HG02623 (cell line): ENCODE data around the gene TRMT61B.
A peak's percentile ranks its signal among the peaks of the same experiment; 100 is the strongest.

Source experiments
- ATAC-seq: cut with Tn5 transposase; IDR thresholded peaks from one replicate; pipeline ENCODE4 v1.9.1; 2021; ENCODE audit warnings: moderate library complexity; ENCODE audit not compliant: unreplicated experiment

The TRMT61B gene

DNA sequence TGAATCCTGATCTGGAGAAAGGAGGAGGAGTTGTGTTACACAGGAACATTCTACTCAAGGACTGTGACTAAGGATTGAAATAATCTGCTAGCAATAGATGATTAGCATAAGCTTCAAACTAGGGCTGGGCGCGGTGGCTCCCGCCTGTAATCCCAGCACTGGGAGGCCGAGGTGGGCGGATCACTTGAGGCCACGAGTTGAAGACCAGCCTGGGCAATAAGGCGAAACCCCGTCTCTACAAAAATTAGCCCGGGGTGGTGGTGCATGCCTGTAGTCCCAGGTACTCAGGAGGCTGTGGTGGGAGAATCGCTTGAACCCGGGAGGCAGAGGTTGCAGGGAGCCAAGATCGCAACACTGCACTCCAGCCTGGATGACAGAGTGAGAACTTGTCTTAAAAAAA, 1.5 kb downstream of the TRMT61B start:
- ATAC-seq: no peak

DNA sequence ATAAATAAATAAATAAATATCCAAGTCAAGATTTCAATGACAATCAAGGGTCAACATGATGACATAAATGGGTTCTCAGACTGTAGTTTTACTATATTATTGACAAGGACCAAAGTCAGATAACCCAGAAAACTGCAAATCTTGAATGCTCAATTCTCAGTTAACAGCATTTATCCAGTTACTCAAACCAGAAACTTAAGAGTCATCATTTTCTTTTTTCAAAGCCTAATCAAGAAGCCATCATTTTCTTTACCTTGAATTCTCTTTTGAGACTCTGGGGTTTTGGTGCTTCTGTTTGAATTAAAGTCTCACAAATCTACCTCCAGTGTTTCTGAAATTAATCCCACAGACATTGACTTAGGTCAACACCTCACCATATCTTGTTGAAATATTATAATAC, 14.1 kb downstream of the TRMT61B start:
- no peak for ATAC-seq

DNA sequence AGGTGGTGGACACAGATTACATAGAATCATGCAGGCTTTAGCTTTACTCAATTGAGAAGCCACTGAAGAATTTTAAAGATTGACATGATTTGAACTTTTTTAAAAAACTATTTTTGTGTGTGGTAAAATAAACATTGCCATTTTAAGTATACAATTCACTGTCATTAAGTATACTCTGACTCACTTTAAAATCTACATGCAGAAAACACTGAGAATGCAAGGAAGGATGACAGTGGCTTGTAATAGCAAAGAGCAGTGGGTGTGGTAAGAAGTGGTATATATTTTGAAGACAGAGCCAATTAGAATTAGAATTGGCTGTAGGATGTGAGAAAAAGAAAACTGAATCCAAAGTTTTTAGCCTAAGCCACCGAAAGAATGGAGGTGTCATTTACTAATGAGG, 14.9 kb downstream of the TRMT61B start:
- no peak for ATAC-seq

- no peak for ATAC-seq
Measured at GRCh38 chr2:28842042-28842441, 28.1 kb downstream of the TRMT61B start.

DNA sequence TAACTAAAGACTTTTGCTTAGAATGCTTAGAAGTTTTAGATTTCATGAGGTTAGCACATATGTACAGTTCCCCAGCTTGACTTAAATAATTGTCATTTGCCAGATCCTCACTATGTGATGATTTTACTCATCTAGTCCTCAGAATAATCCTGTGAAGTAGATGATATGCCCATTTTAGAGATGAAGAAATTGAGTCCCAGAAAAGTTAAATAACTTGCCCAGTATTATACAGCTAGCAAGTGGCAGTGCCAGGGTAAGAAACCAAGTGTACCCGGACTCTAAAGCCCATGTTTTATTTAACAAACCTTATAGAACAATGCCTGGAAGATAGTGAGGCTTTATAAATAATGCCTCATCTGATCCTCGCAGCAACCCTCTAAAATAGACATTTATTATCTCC, 31.1 kb downstream of the TRMT61B start:
- ATAC-seq: no peak

- ATAC-seq: no peak
Measured at GRCh38 chr2:28835781-28836180, 34.3 kb downstream of the TRMT61B start.

DNA sequence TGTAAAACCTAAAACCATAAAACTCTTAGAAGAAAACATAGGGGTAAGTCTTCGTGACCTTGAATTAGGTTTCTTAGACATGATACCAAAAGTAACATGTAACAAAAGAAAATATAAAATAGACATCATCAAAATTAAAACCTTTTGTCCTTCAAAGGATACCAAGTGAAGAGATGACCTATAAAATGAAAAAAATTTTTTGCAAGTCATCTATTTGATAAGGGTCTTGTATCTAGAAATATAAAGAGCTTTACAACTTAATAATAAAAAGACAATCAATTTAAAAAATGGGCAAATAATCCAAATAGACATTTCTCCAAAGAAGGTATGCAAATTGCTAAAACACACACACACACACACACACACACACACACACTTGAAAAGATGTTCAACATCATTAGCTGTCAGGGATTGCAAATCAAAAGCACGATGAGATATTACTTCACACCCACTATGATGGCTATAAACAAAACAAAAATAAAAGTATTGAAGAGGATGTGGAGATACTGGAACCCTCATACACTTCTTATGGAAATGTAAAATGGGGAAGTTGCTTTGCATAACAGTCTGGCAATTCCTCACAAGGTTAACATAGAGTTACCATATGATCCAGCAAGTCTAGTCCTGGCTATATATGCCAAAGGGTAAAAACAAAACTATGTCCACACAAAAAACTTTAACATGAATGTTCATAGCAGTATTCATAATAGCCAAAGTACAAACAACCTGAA, 36.2 kb downstream of the TRMT61B start:
- ATAC-seq: no peak

GRCh38 chr2:28828382-28828781, 41.7 kb downstream of the TRMT61B start:
- no peak for ATAC-seq

GRCh38 chr2:28824870-28825269, 45.2 kb downstream of the TRMT61B start:
- no peak for ATAC-seq

GRCh38 chr2:28824207-28824606, 45.9 kb downstream of the TRMT61B start:
- no peak for ATAC-seq

GRCh38 chr2:28822036-28822435, 48.1 kb downstream of the TRMT61B start:
- no peak for ATAC-seq

DNA sequence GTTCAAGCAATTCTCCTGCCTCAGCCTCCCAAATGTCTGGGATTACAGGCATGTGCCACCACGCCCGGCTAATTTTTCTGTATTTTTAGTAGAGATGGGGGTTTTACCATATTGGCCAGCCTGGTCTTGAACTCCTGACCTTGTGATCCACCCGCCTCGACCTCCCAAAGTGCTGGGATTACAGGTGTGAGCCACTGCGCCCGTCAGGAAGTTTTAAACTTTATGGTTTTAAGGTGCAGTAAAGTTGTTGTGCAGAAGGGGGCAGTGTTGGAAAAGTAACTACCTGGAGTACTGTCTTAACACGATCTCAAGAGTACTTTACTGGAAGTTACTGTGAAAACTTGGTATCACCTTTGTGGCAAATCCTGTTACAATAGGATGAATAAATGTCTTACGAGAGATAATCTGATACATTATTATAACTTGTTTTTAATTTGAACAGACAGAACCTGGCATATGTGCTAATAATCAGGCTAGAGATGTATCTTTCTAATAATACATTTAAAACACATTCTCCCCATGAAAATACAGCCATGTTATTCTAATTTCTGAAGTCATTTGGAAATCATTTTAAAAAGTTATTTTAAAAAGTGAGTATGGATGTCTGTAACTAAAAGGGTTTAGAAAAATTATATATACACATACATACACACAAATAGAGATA, 48.7 kb downstream of the TRMT61B start:
- ATAC-seq: peak; percentile 40

DNA sequence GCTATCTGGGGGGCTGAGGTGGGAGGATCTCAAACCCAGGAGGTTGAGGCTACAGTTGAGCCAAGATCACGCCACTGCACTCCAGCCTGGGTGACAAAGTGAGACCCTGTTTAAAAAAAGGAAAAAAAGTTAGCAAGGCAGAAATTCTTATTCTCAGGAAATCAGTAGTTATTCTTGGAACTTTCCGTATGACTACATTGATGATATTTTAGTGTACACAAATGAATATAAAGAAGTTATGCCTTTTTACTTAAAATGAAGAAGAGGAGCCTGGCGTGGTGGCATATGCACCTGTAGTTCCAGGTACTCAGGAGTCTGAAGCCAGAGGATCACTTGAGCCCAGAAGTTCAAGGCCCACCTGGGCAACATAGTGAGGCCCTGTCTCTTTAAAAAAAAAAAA, 52.1 kb downstream of the TRMT61B start:
- no peak for ATAC-seq

DNA sequence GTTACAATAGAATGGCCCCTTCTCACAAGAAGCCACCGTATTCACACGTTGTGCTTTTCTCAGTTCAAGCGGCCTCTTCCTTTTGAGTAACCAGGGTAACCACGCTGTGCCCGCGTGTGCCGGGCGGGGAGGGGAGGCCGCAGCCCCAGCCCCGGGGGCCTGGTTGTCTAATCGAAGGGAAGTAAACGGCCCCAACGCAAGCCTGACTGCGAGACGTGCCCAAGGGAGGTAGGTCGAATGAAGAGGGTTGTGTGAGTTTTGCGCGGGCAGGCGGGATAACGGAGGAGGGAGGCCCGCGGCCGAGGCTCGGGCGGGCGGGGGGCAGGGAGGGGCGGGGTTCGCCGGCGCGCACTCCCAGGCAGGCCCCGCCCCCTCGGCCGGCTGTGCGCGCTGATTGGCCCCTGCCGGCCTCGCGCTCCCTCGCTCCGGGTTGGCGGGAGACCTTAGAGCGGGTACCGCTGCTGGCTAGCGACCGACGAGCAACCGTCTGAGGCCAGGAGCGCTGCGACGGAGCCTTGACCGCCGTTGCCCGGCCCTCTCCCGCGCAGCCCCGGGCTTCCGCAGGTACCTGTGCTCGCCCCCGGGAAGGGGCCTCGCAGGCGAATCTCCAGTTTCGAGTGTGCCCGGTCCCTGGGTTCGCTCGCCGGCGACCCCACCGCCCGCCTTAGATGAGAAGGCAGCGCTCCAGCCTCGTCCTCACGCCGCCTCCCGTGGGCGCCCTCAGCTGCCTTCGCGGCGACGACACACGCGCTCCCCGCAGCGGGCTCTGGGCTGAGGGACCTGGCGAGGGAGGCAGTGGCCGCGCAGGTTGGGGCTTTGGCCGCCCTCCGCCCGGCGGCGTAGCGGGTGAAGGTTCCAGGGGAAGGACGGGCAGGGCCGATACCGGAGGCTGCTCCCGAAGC, 59.5 kb downstream of the TRMT61B start, which contains the start of gene SPDYA:
TSS of gene SPDYA (plus strand) at position 451 of the 902 bp plus-strand sequence. CDS start 5,181 bp downstream, outside the sequence.
- peak; percentile 66 for ATAC-seq

DNA sequence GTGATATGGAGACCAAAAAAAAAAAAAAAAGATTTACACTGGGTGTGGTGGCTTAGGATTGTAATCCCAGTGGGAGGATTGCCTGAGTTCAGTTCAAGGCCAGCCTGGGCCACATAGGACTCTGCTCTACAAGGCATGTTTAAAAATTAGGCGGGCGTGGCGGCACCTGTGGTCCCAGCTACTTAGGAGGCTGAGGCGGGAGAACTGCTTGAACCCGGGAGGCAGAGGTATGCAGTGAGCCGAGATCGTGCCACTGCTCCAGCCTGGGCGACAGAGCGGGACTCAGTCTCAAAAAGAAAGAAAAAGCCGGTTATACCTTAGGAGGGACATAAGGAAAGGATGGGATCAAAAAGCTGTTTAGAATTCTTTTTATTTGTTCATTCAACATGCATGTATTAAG, 60.2 kb downstream of the TRMT61B start:
- no peak for ATAC-seq

- ATAC-seq: no peak
Measured at GRCh38 chr2:28802975-28803429, 67.1 kb downstream of the TRMT61B start.

DNA sequence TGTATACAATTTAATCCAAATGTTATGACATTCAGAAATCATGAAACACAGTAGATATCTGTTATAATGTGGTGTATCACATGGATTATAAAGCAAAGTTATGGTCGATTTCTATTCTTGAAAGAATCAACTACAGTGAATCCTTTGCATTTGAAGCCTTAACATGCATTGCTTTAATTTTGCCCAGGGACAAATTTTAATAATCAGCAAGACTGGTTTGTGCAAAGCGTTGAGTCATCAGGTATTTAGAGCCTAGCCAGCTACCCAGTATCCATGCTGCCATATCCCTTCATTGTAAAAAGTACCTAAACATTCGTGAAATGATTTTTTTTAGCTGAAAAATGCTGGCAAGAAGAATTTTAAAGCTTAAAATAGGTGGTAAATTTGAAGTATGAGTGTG, 68.4 kb downstream of the TRMT61B start:
- ATAC-seq: no peak
